Large intestine (tissue), 3 donors: Measurements from ENCODE around the gene GOLGA3. TPM values are rescaled to one million over a fixed set of nuclear protein-coding genes. Genes with fewer than 3 reads are reported as not detected.
"Not testable (repeated sequence)": the region's sequence is repeated elsewhere in the genome, so short reads cannot be mapped to it uniquely, and the experiment has no call there.

ENCODE experiments used
- DNase-seq, 2 donors: peaks; one replicate each; pipeline versions ENCODE4 v3.0.0 to v3.0.0-alpha.2; 2013
- H3K27ac ChIP-seq: one replicate; pipeline ENCODE4 v1.5.1; 2013; ENCODE audit warnings: low read length
- H3K27me3 ChIP-seq: 2 replicates; pipeline ENCODE4 v1.6.1; 2013; ENCODE audit warnings: low read length; ENCODE audit not compliant: control insufficient read depth, insufficient read depth
- H3K36me3 ChIP-seq: 2 replicates; pipeline ENCODE4 v1.6.1; 2013; ENCODE audit warnings: low read length; ENCODE audit not compliant: control insufficient read depth, insufficient read depth
- H3K4me1 ChIP-seq: one replicate; pipeline ENCODE4 v1.6.1; 2013; ENCODE audit warnings: low read length; ENCODE audit not compliant: control insufficient read depth, insufficient read depth
- H3K4me3 ChIP-seq: one replicate; pipeline ENCODE4 v1.5.1; 2013; ENCODE audit warnings: low read length
- H3K9me3 ChIP-seq: one replicate; pipeline ENCODE4 v1.6.1; 2013; ENCODE audit warnings: mild to moderate bottlenecking, low read depth, low read length, moderate library complexity; ENCODE audit not compliant: control insufficient read depth
- WGBS: methylation state at CpG from one replicate; pipeline ENCODE4 v1.1.5; 2013; ENCODE audit warnings: low lambda C conversion rate; ENCODE audit not compliant: insufficient coverage; 5-methylcytosine and 5-hydroxymethylcytosine counted together
- polyA plus RNA-seq: library from polyadenylated mRNA; unstranded; fragments of 120-200 nt; gene quantifications from one replicate; pipeline ENCODE4 v1.2.1, GENCODE V29; 2013

The GOLGA3 gene
- polyA plus RNA-seq, 1 donor: 31.9 TPM

GRCh38 chr12:132798836-132799235, 29.8 kb downstream of the GOLGA3 start:
- no peaks in the 10 kb centered on the region for H3K9me3 ChIP-seq
- H3K36me3 ChIP-seq: peaks cover 84% of the 10 kb centered on the region
- no peak for DNase-seq
- H3K4me1 ChIP-seq: no peaks in the 10 kb centered on the region
- no peak overlapping the region for H3K4me3 ChIP-seq
- no peaks in the 10 kb centered on the region for H3K27me3 ChIP-seq
- no peak overlapping the region for H3K27ac ChIP-seq
- no CpG with 5 or more reads among the region's 15 CpGs for WGBS

- WGBS: no CpG with 5 or more reads among the region's 24 CpGs
- Histone ChIP-seq H3K9me3 (peaks cover under 1% of the 10 kb centered on the region), H3K4me3 (no peak overlapping the region), H3K36me3 (peaks cover 79% of the 10 kb centered on the region), H3K27me3 (no peaks in the 10 kb centered on the region), H3K4me1 (no peaks in the 10 kb centered on the region), H3K27ac (no peak overlapping the region)
- DNase-seq: no peak
Measured at GRCh38 chr12:132797820-132798570, 30.7 kb downstream of the GOLGA3 start.

- Histone ChIP-seq H3K4me1 (no peaks in the 10 kb centered on the region), H3K4me3 (no peak overlapping the region), H3K27me3 (no peaks in the 10 kb centered on the region), H3K36me3 (peaks cover 71% of the 10 kb centered on the region), H3K9me3 (peaks cover 10% of the 10 kb centered on the region), H3K27ac (no peak overlapping the region)
- WGBS: 100% methylated on average over 2 of the region's 14 CpGs
- DNase-seq: no peak
Measured at GRCh38 chr12:132795847-132796246, 32.8 kb downstream of the GOLGA3 start.

- Histone ChIP-seq H3K9me3 (peaks cover 12% of the 10 kb centered on the region), H3K36me3 (peaks cover 63% of the 10 kb centered on the region)
- WGBS: no CpG with 5 or more reads among the region's 2 CpGs
- not testable (repeated sequence) for DNase-seq, H3K27ac ChIP-seq, H3K4me1 ChIP-seq, H3K4me3 ChIP-seq, H3K27me3 ChIP-seq
Measured at GRCh38 chr12:132791940-132792339, 36.7 kb downstream of the GOLGA3 start.

GRCh38 chr12:132789099-132789471, 39.6 kb downstream of the GOLGA3 start:
- no peak overlapping the region for H3K27ac ChIP-seq
- no peaks in the 10 kb centered on the region for H3K4me1 ChIP-seq
- H3K27me3 ChIP-seq: no peaks in the 10 kb centered on the region
- H3K36me3 ChIP-seq: peaks cover 65% of the 10 kb centered on the region
- WGBS: no CpG with 5 or more reads among the region's 21 CpGs
- DNase-seq: no peak
- peaks cover 12% of the 10 kb centered on the region for H3K9me3 ChIP-seq
- H3K4me3 ChIP-seq: no peak overlapping the region

- no CpG with 5 or more reads among the region's 29 CpGs for WGBS
- H3K36me3 ChIP-seq: peaks cover 65% of the 10 kb centered on the region
- H3K27ac ChIP-seq: no peak overlapping the region
- peaks cover 12% of the 10 kb centered on the region for H3K9me3 ChIP-seq
- no peak overlapping the region for H3K4me3 ChIP-seq
- no peak for DNase-seq
- no peaks in the 10 kb centered on the region for H3K27me3 ChIP-seq
- no peaks in the 10 kb centered on the region for H3K4me1 ChIP-seq
Measured at GRCh38 chr12:132788375-132789098, 40.1 kb downstream of the GOLGA3 start.

- Histone ChIP-seq H3K9me3 (peaks cover 10% of the 10 kb centered on the region), H3K4me1 (no peaks in the 10 kb centered on the region), H3K27me3 (no peaks in the 10 kb centered on the region), H3K36me3 (peaks cover 69% of the 10 kb centered on the region), H3K4me3 (no peak overlapping the region), H3K27ac (no peak overlapping the region)
- DNase-seq: no peak
- no CpG with 5 or more reads among the region's 15 CpGs for WGBS
Measured at GRCh38 chr12:132787877-132788276, 40.8 kb downstream of the GOLGA3 start.

GRCh38 chr12:132786192-132786591, 42.5 kb downstream of the GOLGA3 start:
- DNase-seq: no peak
- Histone ChIP-seq H3K27me3 (no peaks in the 10 kb centered on the region), H3K36me3 (peaks cover 73% of the 10 kb centered on the region), H3K4me1 (no peaks in the 10 kb centered on the region), H3K27ac (no peak overlapping the region), H3K4me3 (no peak overlapping the region), H3K9me3 (peaks cover 2% of the 10 kb centered on the region)
- WGBS: no CpG with 5 or more reads among the region's 21 CpGs

- H3K36me3 ChIP-seq: peaks cover 79% of the 10 kb centered on the region
- WGBS: no CpG with 5 or more reads among the region's 9 CpGs
- no peak for DNase-seq
Measured at GRCh38 chr12:132784580-132784979, 44.1 kb downstream of the GOLGA3 start.

GRCh38 chr12:132783917-132784531, 44.6 kb downstream of the GOLGA3 start:
- H3K27ac ChIP-seq: no peak overlapping the region
- peaks cover 76% of the 10 kb centered on the region for H3K36me3 ChIP-seq
- no peak for DNase-seq
- WGBS: no CpG with 5 or more reads among the region's 22 CpGs
- no peaks in the 10 kb centered on the region for H3K27me3 ChIP-seq
- H3K4me1 ChIP-seq: no peaks in the 10 kb centered on the region
- H3K9me3 ChIP-seq: peaks cover 2% of the 10 kb centered on the region
- no peak overlapping the region for H3K4me3 ChIP-seq

More at GRCh38 chr12:132784580-132784979, 44.1 kb downstream of the GOLGA3 start:
- no peaks in the 10 kb centered on the region for H3K4me1 ChIP-seq
- H3K27me3 ChIP-seq: no peaks in the 10 kb centered on the region
- H3K4me3 ChIP-seq: no peak overlapping the region
- H3K9me3 ChIP-seq: peaks cover 2% of the 10 kb centered on the region
- no peak overlapping the region for H3K27ac ChIP-seq
